Endothelial cell of umbilical vein (primary cell): ENCODE measurements around the gene ACTL10. TPM values are rescaled to one million over a fixed set of nuclear protein-coding genes. Genes with fewer than 3 reads are reported as not detected.

Source experiments
- BruUV-seq: library from RNA; stranded (reverse); fragments of 400-500 nt; replicated peaks from 2 replicates; lab custom pipeline; 2021; lab: Mats Ljungman, UMichigan
- CTCF ChIA-PET: fragments of 300-600, 350-600 bp; sonication (Branson Sonifier 250); formaldehyde crosslinking; loops from one replicate; lab custom pipeline; 2021; ENCODE audit warnings: antibody characterized with exemption, inconsistent platforms; lab: Charles Lee
- POLR2A ChIA-PET: fragments of 300-600, 350-600 bp; sonication (Branson Sonifier 250); formaldehyde crosslinking; loops from one replicate; lab custom pipeline; 2021; ENCODE audit warnings: antibody characterized with exemption, inconsistent platforms; lab: Charles Lee
- DNase-seq: peaks from one replicate; pipeline ENCODE4 v3.0.0-alpha.2; 2011; ENCODE audit warnings: low read depth, low spot score
- FAIRE-seq: peaks from 2 replicates; lab custom pipeline; 2011; peaks lifted over from hg19 to GRCh38; lab: Jason Lieb, UNC
- H2AFZ ChIP-seq: 2 replicates; pipeline ENCODE4 v1.6.0; 2012; ENCODE audit warnings: low read depth, low read length, control low read depth, inconsistent platforms
- H3K27ac ChIP-seq: 2 replicates; pipeline ENCODE4 v1.5.1; 2011; ENCODE audit warnings: low read depth, mild to moderate bottlenecking, control low read depth, low read length, moderate library complexity; ENCODE audit not compliant: insufficient read depth
- H3K27me3 ChIP-seq, 2 experiments: 2 replicates each; pipeline versions ENCODE4 v1.6.0 to v1.6.1; 2011; ENCODE audit warnings: low read length in 2 of 2, mixed read lengths in 1 of 2; ENCODE audit not compliant: control insufficient read depth in 2 of 2, insufficient read depth in 2 of 2
- H3K36me3 ChIP-seq, 2 experiments: 2 replicates in 1 of 2; 3 replicates in 1 of 2; pipeline ENCODE4 v1.5.1; 2011; ENCODE audit warnings: low read length in 2 of 2, mild to moderate bottlenecking in 1 of 2, moderate library complexity in 1 of 2; ENCODE audit not compliant: control insufficient read depth in 2 of 2, insufficient read depth in 2 of 2; ENCODE audit errors: extremely low read depth in 1 of 2
- H3K4me1 ChIP-seq: 3 replicates; pipeline ENCODE4 v1.5.1; 2011; ENCODE audit warnings: mild to moderate bottlenecking, low read length; ENCODE audit not compliant: control insufficient read depth, insufficient read depth; ENCODE audit errors: extremely low read depth
- H3K4me2 ChIP-seq: 2 replicates; pipeline ENCODE4 v1.6.1; 2011; ENCODE audit warnings: low read length, control low read depth, mixed read lengths; ENCODE audit not compliant: insufficient read depth
- H3K4me3 ChIP-seq, 3 experiments: fragments of 200-600 bp in 1 of 3; sonication (generic), shearing (Covaris generic) in 1 of 3; replicated peaks in 1 of 3; 2 replicates each; pipeline ENCODE4 v1.5.1; 2011 to 2016; ENCODE audit warnings: control low read depth in 3 of 3, low read length in 3 of 3, mild to moderate bottlenecking in 2 of 3, inconsistent platforms in 1 of 3, low read depth in 1 of 3, moderate library complexity in 1 of 3; ENCODE audit not compliant: insufficient read depth in 1 of 3
- H3K79me2 ChIP-seq: 2 replicates; pipeline ENCODE4 v1.6.0; 2012; ENCODE audit warnings: low read length, inconsistent platforms; ENCODE audit not compliant: control insufficient read depth, insufficient read depth
- H3K9ac ChIP-seq: replicated peaks from 2 replicates; pipeline ENCODE3; 2011; ENCODE audit warnings: low read length, control low read depth; ENCODE audit not compliant: insufficient read depth; ENCODE audit errors: extremely low read depth
- H3K9me1 ChIP-seq: replicated peaks from 3 replicates; pipeline ENCODE4 v1.6.0; 2011; ENCODE audit warnings: mild to moderate bottlenecking, low read length; ENCODE audit not compliant: control insufficient read depth, insufficient read depth; ENCODE audit errors: extremely low read depth
- H3K9me3 ChIP-seq: replicated peaks from 2 replicates; pipeline ENCODE4 v1.5.1; 2012; ENCODE audit warnings: low read length, inconsistent platforms; ENCODE audit not compliant: control insufficient read depth, insufficient read depth
- H4K20me1 ChIP-seq: replicated peaks from 2 replicates; pipeline ENCODE3; 2011; ENCODE audit warnings: mild to moderate bottlenecking, low read length; ENCODE audit not compliant: control insufficient read depth, insufficient read depth; ENCODE audit errors: extremely low read depth
- CTCF ChIP-seq, 2 donors: IDR thresholded peaks; 1 replicate in 1 of 2; 2 replicates in 1 of 2; pipeline ENCODE4 v1.5.1; 2011; ENCODE audit warnings: low read length in 2 of 2, mild to moderate bottlenecking in 2 of 2, moderate library complexity in 2 of 2, control low read depth in 1 of 2, inconsistent platforms in 1 of 2, low read depth in 1 of 2; ENCODE audit not compliant: insufficient read depth in 1 of 2; ENCODE audit errors: extremely low read depth in 1 of 2
- EZH2 ChIP-seq: IDR thresholded peaks from 2 replicates; pipeline ENCODE4 v1.6.1; 2012; ENCODE audit warnings: borderline replicate concordance, low read depth, mild to moderate bottlenecking, moderate library complexity, low read length, inconsistent platforms; ENCODE audit not compliant: severe bottlenecking
- GATA2 ChIP-seq: IDR thresholded peaks from 2 replicates; pipeline ENCODE4 v1.7.0; 2011; ENCODE audit warnings: low read depth, mild to moderate bottlenecking, moderate library complexity, mixed read lengths, low read length; ENCODE audit not compliant: insufficient read length, insufficient read depth
- MAX ChIP-seq: IDR thresholded peaks from 2 replicates; pipeline ENCODE4 v1.6.1; 2011; ENCODE audit not compliant: insufficient read depth, insufficient read length
- MYC ChIP-seq: IDR thresholded peaks from one replicate; pipeline ENCODE4 v1.6.1; 2011; ENCODE audit warnings: mild to moderate bottlenecking, low read depth, low read length
- POLR2A ChIP-seq: IDR thresholded peaks from 2 replicates; pipeline ENCODE4 v1.6.1; 2012; ENCODE audit warnings: low read depth, mild to moderate bottlenecking, control low read depth, low read length
- POLR2AphosphoS5 ChIP-seq: IDR thresholded peaks from 2 replicates; pipeline ENCODE4 v1.6.1; 2012; ENCODE audit warnings: low read depth, mild to moderate bottlenecking, control low read depth, low read length, moderate library complexity; ENCODE audit not compliant: insufficient read depth
- dilution Hi-C: fragments of 300-500 bp; cut with MboI; formaldehyde crosslinking; loops from one replicate; pipeline ENCODE4 v1.15.0; 2019; ENCODE audit warnings: low sequenced_read_pairs; ENCODE audit not compliant: extremely low pct_ligation_motif_present
- intact Hi-C: fragments of 100-400 bp; cut with micrococcal nuclease; formaldehyde crosslinking; loops from one replicate; pipeline ENCODE4 v1.10.0; 2022
- polyA plus RNA-seq, 4 experiments: library from polyadenylated mRNA; depleted of rRNA in 3 of 4; stranded (reverse) in 3 of 4; unstranded in 1 of 4; fragments of >200 nt; gene quantifications; 2 replicates each; pipeline versions ENCODE4 v1.2.1 to v1.2.3, GENCODE V29; 2011 to 2012; ENCODE audit warnings: missing spikeins in 1 of 4
- total RNA-seq: library from RNA; stranded (reverse); gene quantifications from 2 replicates; pipeline ENCODE4 v1.2.3, GENCODE V29; 2021

Gene ACTL10
- total and polyA plus RNA-seq, 2 donors (not counting 3 experiments of a cell fraction or from before 2014, with no cell fraction given): 0.92 to 1.4 TPM

- Histone ChIP-seq H3K4me3 (no peak overlapping the region), H3K27ac (no peak overlapping the region), H3K79me2 (no peaks in the 10 kb centered on the region), H3K36me3 (peaks cover 0 to 2% of the 10 kb centered on the region in 2 experiments), H3K9ac (no peak overlapping the region), H2AFZ (no peak overlapping the region), H4K20me1 (no peaks in the 10 kb centered on the region), H3K9me1 (no peaks in the 10 kb centered on the region), H3K4me1 (peaks cover 16% of the 10 kb centered on the region), H3K9me3 (no peaks in the 10 kb centered on the region), H3K27me3 (no peaks in the 10 kb centered on the region), H3K4me2 (no peak overlapping the region)
- FAIRE-seq (no peak), DNase-seq (no peak)
- dilution Hi-C loops (no loop called here), intact Hi-C loops (loop anchor here (2.0 to 10.0 kb wide), 3 partner anchors 212 to 398 kb away; partner anchors contain the start of gene RALY)
- TF ChIP-seq EZH2 (no peak), POLR2A (no peak), GATA2 (no peak), CTCF (IDR thresholded peaks at IDR 0.05; ENCODE audit: extremely low read depth in 1 of 2, insufficient read depth in 1 of 2, low read depth in 1 of 2, low read length in 2 of 2) (no peak), MYC (no peak), MAX (no peak), POLR2AphosphoS5 (no peak)
- no TSS peak for BruUV-seq
- CTCF ChIA-PET: interaction anchor here (1.3 to 3.3 kb wide), 5 partner anchors 10 to 212 kb away, joined by 4 to 36 read pairs (median 13); partner anchors contain the start of gene ZNF341
- POLR2A ChIA-PET: no interaction called here
These were observed 2.5 kb downstream of the ACTL10 start for GRCh38 chr20:33669224-33669623.
